GM12801 (cell line): ENCODE results near the gene MTRFR.

Source experiments
- TF ChIP-seq, protein P1 (sequence below): IDR thresholded peaks from one replicate; pipeline ENCODE4 v1.5.1; 2011; ENCODE audit warnings: control low read depth; ENCODE audit not compliant: insufficient read length; ENCODE audit errors: extremely low read depth

The MTRFR gene

DNA sequence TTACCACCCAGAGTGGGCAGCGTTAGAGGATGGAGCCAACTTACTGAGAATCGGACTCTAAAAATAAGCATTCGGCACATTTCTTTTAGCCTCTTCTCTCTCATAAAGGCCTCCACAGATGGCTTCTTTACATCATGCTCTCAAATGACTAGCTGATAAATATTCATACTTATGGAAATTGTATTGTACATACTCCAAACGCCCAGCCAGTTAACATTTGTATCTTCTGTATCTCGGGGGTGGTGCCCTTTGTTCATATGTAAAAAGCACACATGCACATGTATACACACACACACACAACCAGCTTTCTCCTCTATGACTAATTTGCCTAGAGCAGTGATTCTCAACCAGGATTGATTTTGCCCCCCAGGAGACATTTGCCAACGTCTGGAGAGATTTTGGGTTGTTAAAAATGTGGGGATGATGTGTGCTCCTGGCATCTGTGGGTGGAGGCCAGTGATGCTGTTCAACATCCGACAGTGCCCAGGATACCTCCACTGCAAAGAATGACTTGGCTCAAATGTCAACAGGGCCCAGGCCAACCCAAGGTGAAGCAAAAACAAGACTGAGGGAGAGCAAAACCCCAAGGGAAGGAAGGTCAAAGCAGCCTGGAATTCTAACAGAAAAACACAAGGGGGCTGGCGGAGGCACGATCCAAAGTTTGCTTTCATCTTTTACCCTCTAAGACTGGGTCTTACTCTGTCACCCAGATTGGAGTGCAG, 53.6 kb downstream of the MTRFR start:
- TF ChIP-seq, protein P1, sequence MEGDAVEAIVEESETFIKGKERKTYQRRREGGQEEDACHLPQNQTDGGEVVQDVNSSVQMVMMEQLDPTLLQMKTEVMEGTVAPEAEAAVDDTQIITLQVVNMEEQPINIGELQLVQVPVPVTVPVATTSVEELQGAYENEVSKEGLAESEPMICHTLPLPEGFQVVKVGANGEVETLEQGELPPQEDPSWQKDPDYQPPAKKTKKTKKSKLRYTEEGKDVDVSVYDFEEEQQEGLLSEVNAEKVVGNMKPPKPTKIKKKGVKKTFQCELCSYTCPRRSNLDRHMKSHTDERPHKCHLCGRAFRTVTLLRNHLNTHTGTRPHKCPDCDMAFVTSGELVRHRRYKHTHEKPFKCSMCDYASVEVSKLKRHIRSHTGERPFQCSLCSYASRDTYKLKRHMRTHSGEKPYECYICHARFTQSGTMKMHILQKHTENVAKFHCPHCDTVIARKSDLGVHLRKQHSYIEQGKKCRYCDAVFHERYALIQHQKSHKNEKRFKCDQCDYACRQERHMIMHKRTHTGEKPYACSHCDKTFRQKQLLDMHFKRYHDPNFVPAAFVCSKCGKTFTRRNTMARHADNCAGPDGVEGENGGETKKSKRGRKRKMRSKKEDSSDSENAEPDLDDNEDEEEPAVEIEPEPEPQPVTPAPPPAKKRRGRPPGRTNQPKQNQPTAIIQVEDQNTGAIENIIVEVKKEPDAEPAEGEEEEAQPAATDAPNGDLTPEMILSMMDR: no peak

DNA sequence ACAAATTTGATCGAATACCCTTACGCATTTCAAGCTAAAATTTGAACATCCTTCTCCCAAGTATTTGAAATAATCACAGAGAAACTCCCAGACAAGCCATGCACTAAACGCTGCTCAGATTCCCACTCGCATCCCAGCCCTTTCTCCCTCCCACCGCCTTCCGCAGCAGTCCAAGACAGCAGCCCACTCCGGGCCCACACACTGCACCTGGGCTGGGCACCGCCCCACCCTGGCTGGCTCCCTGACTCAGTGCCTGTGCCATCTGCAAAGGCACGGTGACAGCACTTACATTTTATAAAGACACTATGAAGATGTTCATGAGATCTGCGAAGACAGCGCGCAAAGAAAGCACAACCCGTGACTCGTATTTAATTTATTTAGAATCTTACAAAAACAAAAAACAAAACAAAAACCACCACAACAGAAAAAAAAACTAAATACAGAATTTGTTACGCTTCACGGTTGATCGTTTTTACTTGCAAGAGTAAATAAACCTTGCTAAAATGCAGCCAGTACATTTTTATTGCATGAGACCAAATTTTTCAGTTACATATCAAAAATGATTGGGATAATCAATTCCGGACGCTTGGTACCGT, 55.6 kb downstream of the MTRFR start:
- TF ChIP-seq, protein P1: no peak

DNA sequence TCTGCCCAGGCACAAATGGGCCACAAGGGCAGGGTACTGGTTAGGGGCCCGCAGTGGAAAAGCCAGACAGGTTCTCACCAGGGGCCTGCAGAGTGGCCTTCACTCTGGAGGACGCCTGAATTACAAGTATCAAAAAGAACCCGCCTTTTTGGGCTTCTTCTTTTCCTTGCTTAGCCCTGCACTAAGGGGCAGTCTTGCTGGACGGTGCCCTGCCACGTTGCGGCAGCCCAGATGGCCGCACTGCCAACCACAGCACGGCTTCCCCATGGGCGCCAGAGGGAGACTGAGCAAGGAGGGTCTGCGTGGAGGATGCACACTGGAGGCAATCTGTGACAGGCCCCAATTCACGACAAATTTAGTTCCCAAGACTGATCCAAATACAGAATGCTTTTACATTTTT, 56.7 kb downstream of the MTRFR start:
- TF ChIP-seq, protein P1: no peak

DNA sequence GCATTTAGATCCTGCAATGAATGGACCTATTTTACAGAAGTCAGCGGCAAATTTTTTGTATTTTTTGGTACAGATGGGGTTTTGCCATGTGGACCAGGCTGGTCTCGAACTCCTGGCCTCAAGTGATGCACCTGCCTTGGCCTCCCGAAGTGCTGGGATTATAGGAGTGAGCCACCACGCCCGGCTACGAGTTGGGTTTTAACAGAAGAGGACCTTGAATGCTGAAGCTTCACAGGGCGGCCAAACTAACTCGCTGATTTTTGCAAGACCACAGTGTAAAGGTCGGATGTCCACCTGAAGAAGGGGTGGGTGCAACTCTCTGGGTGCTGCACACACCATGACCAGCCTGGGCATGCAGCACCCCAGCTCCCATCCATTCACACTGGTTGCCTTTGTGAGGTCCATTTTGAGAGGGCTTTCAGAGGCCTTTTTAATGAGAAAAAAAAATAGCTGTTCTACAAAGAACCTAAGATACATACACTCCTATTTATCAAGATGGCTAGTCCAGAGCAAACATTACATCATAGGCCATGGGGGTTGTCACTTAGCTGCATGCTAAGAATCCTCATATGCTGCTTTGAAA, 60.0 kb downstream of the MTRFR start:
- TF ChIP-seq, protein P1: no peak

DNA sequence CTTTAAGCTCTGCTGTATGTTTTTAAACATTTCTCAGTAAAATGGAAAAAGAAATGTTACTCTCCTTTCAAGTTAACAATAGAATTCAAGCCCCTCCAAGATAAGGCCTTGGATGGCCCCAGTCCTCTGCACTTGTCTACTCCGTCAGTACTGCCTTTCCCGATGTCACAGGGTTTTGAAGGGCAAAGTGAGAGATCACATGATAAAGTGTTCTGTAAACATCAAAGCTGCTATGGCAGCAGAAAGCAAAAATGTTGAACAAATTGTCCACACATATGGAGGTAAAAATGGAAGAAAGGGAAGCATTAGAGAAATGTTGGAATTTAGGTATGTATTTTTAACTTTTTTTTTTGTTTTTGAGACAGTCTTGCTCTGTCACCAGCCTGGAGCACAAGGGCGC, 71.9 kb downstream of the MTRFR start:
- TF ChIP-seq, protein P1: no peak

DNA sequence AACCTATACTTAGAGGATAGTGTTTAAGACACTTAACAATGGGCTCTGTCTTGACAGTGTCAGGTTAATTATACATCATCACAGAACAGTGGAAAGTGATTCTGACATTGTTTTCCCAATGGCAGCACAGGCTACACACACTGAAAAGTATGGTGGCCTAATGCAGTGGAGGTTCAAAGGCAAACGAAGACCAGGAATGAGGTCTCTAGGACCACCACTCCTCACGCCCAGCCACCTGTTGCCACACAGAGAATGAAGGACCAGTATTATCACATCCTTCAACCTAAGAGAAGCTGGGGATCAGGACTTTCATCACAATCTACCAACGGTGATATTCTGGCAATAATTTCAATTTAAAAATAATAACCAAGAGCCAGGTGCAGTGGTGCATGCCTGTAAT, 73.0 kb downstream of the MTRFR start:
- TF ChIP-seq, protein P1: no peak
